IMR-90 (cell line): ENCODE results near the gene C1orf74. TPM values are rescaled to one million over a fixed set of nuclear protein-coding genes. Genes with fewer than 3 reads are reported as not detected.

Source experiments
- ATAC-seq: fragments of 200-7000 bp; cut with Tn5 transposase; 2 replicates; pipeline ENCODE4 v1.9.1; 2020; ENCODE audit warnings: low read depth, mild to moderate bottlenecking, moderate library complexity
- BruUV-seq: library from RNA; stranded (reverse); fragments of 400-500 nt; replicated peaks from 2 replicates; lab custom pipeline; 2021; lab: Mats Ljungman, UMichigan
- CTCF ChIA-PET: fragments of 300-600 bp; formaldehyde crosslinking; extraction: SDS; loops from one replicate; lab custom pipeline; 2021; ENCODE audit warnings: antibody characterized with exemption; lab: Yijun Ruan, JAX
- POLR2A ChIA-PET: fragments of 300-600 bp; sonication (Branson Sonifier 250); formaldehyde crosslinking; loops from one replicate; lab custom pipeline; 2022; ENCODE audit warnings: antibody characterized with exemption; ENCODE audit not compliant: unreplicated experiment; lab: Charles Lee
- DNase-seq: peaks from one replicate; pipeline ENCODE4 v3.0.0; 2013
- H2AFZ ChIP-seq: replicated peaks from 2 replicates; pipeline ENCODE3; 2013; ENCODE audit warnings: low read length, mild to moderate bottlenecking; ENCODE audit not compliant: poor library complexity
- H2AK5ac ChIP-seq: 2 replicates; pipeline ENCODE4 v1.6.1; 2013; ENCODE audit warnings: low read depth, low read length, inconsistent platforms
- H2AK9ac ChIP-seq: replicated peaks from 2 replicates; pipeline ENCODE3; 2013; ENCODE audit warnings: mild to moderate bottlenecking, low read depth, low read length, moderate library complexity; ENCODE audit not compliant: poor library complexity
- H2BK120ac ChIP-seq: 2 replicates; pipeline ENCODE4 v1.6.1; 2013; ENCODE audit warnings: low read depth, low read length, inconsistent platforms
- H2BK15ac ChIP-seq: 3 replicates; pipeline ENCODE4 v1.6.1; 2013; ENCODE audit warnings: low read depth, low read length, inconsistent platforms
- H2BK20ac ChIP-seq: 2 replicates; pipeline ENCODE4 v1.6.1; 2013; ENCODE audit warnings: low read depth, mild to moderate bottlenecking, inconsistent platforms, low read length, moderate library complexity
- H2BK5ac ChIP-seq: 2 replicates; pipeline ENCODE4 v1.6.1; 2013; ENCODE audit warnings: mild to moderate bottlenecking, low read depth, low read length, inconsistent platforms; ENCODE audit not compliant: poor library complexity, severe bottlenecking
- H3K14ac ChIP-seq: replicated peaks from 2 replicates; pipeline ENCODE4 v1.6.1; 2013; ENCODE audit warnings: low read depth, low read length, inconsistent platforms
- H3K18ac ChIP-seq: 2 replicates; pipeline ENCODE4 v1.6.1; 2013; ENCODE audit warnings: low read depth, low read length, control low read depth
- H3K23ac ChIP-seq: 2 replicates; pipeline ENCODE4 v1.6.1; 2013; ENCODE audit warnings: low read depth, low read length, inconsistent platforms
- H3K27ac ChIP-seq: 2 replicates; pipeline ENCODE4 v1.5.1; 2013; ENCODE audit warnings: mild to moderate bottlenecking, control low read depth, low read length; ENCODE audit not compliant: insufficient read depth
- H3K27me3 ChIP-seq: 2 replicates; pipeline ENCODE4 v1.6.1; 2013; ENCODE audit warnings: low read length; ENCODE audit not compliant: control insufficient read depth, insufficient read depth
- H3K36me3 ChIP-seq: 2 replicates; pipeline ENCODE4 v1.6.1; 2013; ENCODE audit warnings: low read length, mixed read lengths; ENCODE audit not compliant: control insufficient read depth, insufficient read depth
- H3K4ac ChIP-seq: 2 replicates; pipeline ENCODE4 v1.6.1; 2013; ENCODE audit warnings: low read depth, low read length, inconsistent platforms
- H3K4me1 ChIP-seq: 2 replicates; pipeline ENCODE4 v1.6.1; 2013; ENCODE audit warnings: low read length, mixed read lengths; ENCODE audit not compliant: control insufficient read depth, insufficient read depth
- H3K4me2 ChIP-seq: 2 replicates; pipeline ENCODE4 v1.6.1; 2013; ENCODE audit warnings: low read depth, mild to moderate bottlenecking, control low read depth, low read length, moderate library complexity
- H3K4me3 ChIP-seq: 2 replicates; pipeline ENCODE4 v1.5.1; 2013; ENCODE audit warnings: low read depth, mild to moderate bottlenecking, control low read depth, low read length, moderate library complexity; ENCODE audit not compliant: insufficient read depth
- H3K56ac ChIP-seq: 2 replicates; pipeline ENCODE4 v1.6.1; 2013; ENCODE audit warnings: low read length, inconsistent platforms; ENCODE audit not compliant: insufficient read depth; ENCODE audit errors: extremely low read depth
- H3K79me1 ChIP-seq, 2 experiments: 2 replicates each; pipeline ENCODE4 v1.6.1; 2013; ENCODE audit warnings: low read length in 2 of 2, inconsistent platforms in 1 of 2, low read depth in 1 of 2
- H3K9ac ChIP-seq: 2 replicates; pipeline ENCODE4 v1.6.1; 2013; ENCODE audit warnings: low read depth, low read length, control low read depth
- H3K9me1 ChIP-seq: 2 replicates; pipeline ENCODE4 v1.6.1; 2013; ENCODE audit warnings: low read length, inconsistent platforms; ENCODE audit not compliant: insufficient read depth
- H3K9me3 ChIP-seq: 2 replicates; pipeline ENCODE4 v1.6.1; 2013; ENCODE audit warnings: low read length; ENCODE audit not compliant: control insufficient read depth, insufficient read depth
- H4K20me1 ChIP-seq: 2 replicates; pipeline ENCODE4 v1.6.1; 2013; ENCODE audit warnings: low read length, inconsistent platforms; ENCODE audit not compliant: insufficient read depth
- H4K5ac ChIP-seq: 2 replicates; pipeline ENCODE4 v1.6.1; 2013; ENCODE audit warnings: mild to moderate bottlenecking, low read depth, low read length, control low read depth
- H4K8ac ChIP-seq, 2 experiments: 2 replicates each; pipeline ENCODE4 v1.6.1; 2013; ENCODE audit warnings: low read depth in 2 of 2, low read length in 2 of 2, control low read depth in 1 of 2, inconsistent platforms in 1 of 2
- H4K91ac ChIP-seq: 2 replicates; pipeline ENCODE4 v1.6.1; 2013; ENCODE audit warnings: low read depth, low read length, inconsistent platforms; ENCODE audit not compliant: insufficient read depth
- BHLHE40 ChIP-seq: fragments of 150-350 bp; IDR thresholded peaks from 2 replicates; pipeline ENCODE4 v1.6.1; 2016; ENCODE audit warnings: mild to moderate bottlenecking, low read depth, low read length
- CEBPB ChIP-seq: IDR thresholded peaks from 2 replicates; pipeline ENCODE4 v1.6.1; 2012; ENCODE audit warnings: low read depth, low read length, improper control_type of control experiment
- CHD1 ChIP-seq: IDR thresholded peaks from 2 replicates; pipeline ENCODE4 v1.6.1; 2012; ENCODE audit warnings: low read depth, low read length, improper control_type of control experiment
- CTCF ChIP-seq: conservative IDR thresholded peaks from 2 replicates; pipeline ENCODE4 v1.5.1; 2012; ENCODE audit warnings: mild to moderate bottlenecking, low read depth, low read length, improper control_type of control experiment
- ELK1 ChIP-seq: fragments of 150-350 bp; IDR thresholded peaks from 2 replicates; pipeline ENCODE4 v1.6.1; 2016; ENCODE audit warnings: low read depth, mild to moderate bottlenecking, low read length, moderate library complexity, borderline replicate concordance
- FOS ChIP-seq: fragments of 150-350 bp; IDR thresholded peaks from 2 replicates; pipeline ENCODE4 v1.6.1; 2016; ENCODE audit warnings: low read depth, low read length
- MAFK ChIP-seq: IDR thresholded peaks from 2 replicates; pipeline ENCODE4 v1.6.1; 2012; ENCODE audit warnings: low read depth, low read length, improper control_type of control experiment
- MAZ ChIP-seq: IDR thresholded peaks from 2 replicates; pipeline ENCODE4 v1.6.1; 2012; ENCODE audit warnings: low read depth, mild to moderate bottlenecking, low read length, improper control_type of control experiment, moderate library complexity, borderline replicate concordance
- MXI1 ChIP-seq: IDR thresholded peaks from 2 replicates; pipeline ENCODE4 v1.6.1; 2012; ENCODE audit warnings: low read depth, mild to moderate bottlenecking, low read length, moderate library complexity, borderline replicate concordance
- NFE2L2 ChIP-seq: fragments of 150-350 bp; IDR thresholded peaks from 2 replicates; pipeline ENCODE4 v1.6.1; 2016; ENCODE audit warnings: low read depth, mild to moderate bottlenecking, low read length
- POLR2A ChIP-seq: IDR thresholded peaks from 2 replicates; pipeline ENCODE4 v1.6.1; 2012; ENCODE audit warnings: mild to moderate bottlenecking, low read depth, low read length
- RAD21 ChIP-seq: IDR thresholded peaks from 2 replicates; pipeline ENCODE4 v1.6.1; 2012; ENCODE audit warnings: low read length, improper control_type of control experiment
- RCOR1 ChIP-seq: IDR thresholded peaks from 2 replicates; pipeline ENCODE4 v1.6.1; 2012; ENCODE audit warnings: mild to moderate bottlenecking, low read length, improper control_type of control experiment; ENCODE audit not compliant: insufficient replicate concordance
- RFX5 ChIP-seq: IDR thresholded peaks from 2 replicates; pipeline ENCODE4 v1.8.0; 2012; ENCODE audit warnings: low read depth, mild to moderate bottlenecking, low read length, moderate library complexity
- SMC3 ChIP-seq: fragments of 150-350 bp; IDR thresholded peaks from 2 replicates; pipeline ENCODE4 v1.6.1; 2016; ENCODE audit warnings: low read depth, mild to moderate bottlenecking, antibody characterized with exemption, low read length, moderate library complexity
- USF2 ChIP-seq: fragments of 150-350 bp; IDR thresholded peaks from 2 replicates; pipeline ENCODE4 v1.6.1; 2017; ENCODE audit warnings: mild to moderate bottlenecking, antibody characterized with exemption, low read length, low read depth
- WGBS, 2 experiments: methylation state at CpG; one replicate each; pipeline versions ENCODE4 v1.1.5 to v1.1.7; 2013; ENCODE audit warnings: missing lambda C conversion rate in 2 of 2; ENCODE audit not compliant: insufficient read length in 1 of 2; ENCODE audit errors: extremely low coverage in 2 of 2; 5-methylcytosine and 5-hydroxymethylcytosine counted together
- dilution Hi-C: fragments of 300-500 bp; cut with HindIII; formaldehyde crosslinking; loops from one replicate; pipeline ENCODE4 v1.14.3; 2018; ENCODE audit warnings: low sequenced_read_pairs; ENCODE audit not compliant: unreplicated experiment
- in situ Hi-C: fragments of 300-500 bp; cut with MboI; formaldehyde crosslinking; loops from 3 replicates; pipeline ENCODE4 v1.14.3; 2019; ENCODE audit warnings: low sequenced_read_pairs, inconsistent platforms, mixed read lengths
- intact Hi-C: fragments of 100-400 bp; cut with micrococcal nuclease; formaldehyde crosslinking; loops from 2 replicates; pipeline ENCODE4 v1.10.0; 2022
- polyA plus RNA-seq, 3 experiments: library from polyadenylated mRNA; depleted of rRNA; stranded (reverse); fragments of >200 nt; gene quantifications; 2 replicates each; pipeline ENCODE4 v1.2.3, GENCODE V29; 2012; ENCODE audit warnings: low replicate concordance in 1 of 3
- total RNA-seq: library from RNA; depleted of rRNA; stranded (reverse); fragments of >200 nt; gene quantifications from 2 replicates; pipeline ENCODE4 v1.2.3, GENCODE V29; 2012

Gene C1orf74
- total and polyA plus RNA-seq, 2 of the 4 experiments (the other 2 are of a cell fraction), result 1.1 to 4.3 TPM

GRCh38 chr1:209786146-209786545 lies 1.8 kb upstream of the C1orf74 start:
- Histone ChIP-seq H4K5ac (no peak overlapping the region), H2BK15ac (no peak overlapping the region), H3K27ac (no peak overlapping the region), H3K4me3 (no peak overlapping the region), H3K4ac (no peak overlapping the region), H4K8ac (no peak overlapping the region), H3K79me1 (peaks cover 7 to 20% of the 10 kb centered on the region in 2 experiments; a peak in 3 of 4 replicates), H3K23ac (no peak overlapping the region), H4K20me1 (no peaks in the 10 kb centered on the region), H4K91ac (no peak overlapping the region), H2BK5ac (no peak overlapping the region), H3K14ac (no peak overlapping the region), H2AFZ (no peak overlapping the region), H3K4me1 (no peaks in the 10 kb centered on the region; the same call in 1 of the 2 replicates), H2AK9ac (no peak overlapping the region), H3K4me2 (no peak overlapping the region), H2AK5ac (no peak overlapping the region), H3K9me3 (no peaks in the 10 kb centered on the region), H2BK20ac (no peak overlapping the region), H3K56ac (no peak overlapping the region), H3K36me3 (no peaks in the 10 kb centered on the region), H2BK120ac (no peak overlapping the region), H3K27me3 (no peaks in the 10 kb centered on the region), H3K9me1 (peaks cover 11% of the 10 kb centered on the region; the same call in 1 of the 2 replicates), H3K9ac (no peak overlapping the region), H3K18ac (no peak overlapping the region)
- CTCF ChIA-PET, result no interaction called here
- POLR2A ChIA-PET, result no interaction called here
- DNase-seq (no peak), ATAC-seq (no peak)
- no CpG with 5 or more reads among the region's 4 CpGs for WGBS, 2 experiments
- no TSS peak for BruUV-seq
- intact Hi-C loops, result no loop called here
- TF ChIP-seq RAD21 (no peak), CHD1 (no peak), RCOR1 (no peak), MXI1 (no peak), POLR2A (no peak), FOS (no peak), BHLHE40 (no peak), ELK1 (no peak), MAFK (no peak), CTCF (no peak), CEBPB (no peak), NFE2L2 (no peak), RFX5 (no peak), MAZ (no peak), SMC3 (no peak), USF2 (no peak)
- in situ Hi-C loops, result no loop called here
- dilution Hi-C loops, result no loop called here
